Kidney epithelial cell (primary cell): ENCODE measurements around the gene COG4. TPM values are rescaled to one million over a fixed set of nuclear protein-coding genes. Genes with fewer than 3 reads are reported as not detected.
A peak's percentile ranks its signal among the peaks of the same experiment; 100 is the strongest.

Experiments
- DNase-seq: peaks from one replicate; pipeline ENCODE4 v3.0.0-alpha.2; 2010; ENCODE audit warnings: low read depth
- H3K27me3 ChIP-seq: 2 replicates; pipeline ENCODE4 v1.6.0; 2011; ENCODE audit warnings: low read length; ENCODE audit not compliant: control insufficient read depth, insufficient read depth
- H3K36me3 ChIP-seq: 2 replicates; pipeline ENCODE4 v1.5.1; 2011; ENCODE audit warnings: low read length; ENCODE audit not compliant: control insufficient read depth, insufficient read depth
- H3K4me3 ChIP-seq: 2 replicates; pipeline ENCODE4 v1.5.1; 2011; ENCODE audit warnings: low read depth, mild to moderate bottlenecking, control low read depth, low read length
- CTCF ChIP-seq: IDR thresholded peaks from 2 replicates; pipeline ENCODE4 v1.5.1; 2011; ENCODE audit warnings: mild to moderate bottlenecking, moderate library complexity, low read length, control low read depth, inconsistent platforms; ENCODE audit not compliant: insufficient read depth, poor library complexity, severe bottlenecking
- total RNA-seq: library from RNA; depleted of rRNA; stranded (reverse); fragments of >200 nt; gene quantifications from 2 replicates; pipeline ENCODE4 v1.2.3, GENCODE V29; 2015

Gene COG4
- 37.7 and 46.4 TPM in 2 replicates for total RNA-seq

- no peak for TF ChIP-seq CTCF
- Histone ChIP-seq H3K36me3 (no peaks in the 10 kb centered on the region), H3K27me3 (no peaks in the 10 kb centered on the region), H3K4me3 (peak within 1 kb of the TSS; percentile 95)
- no peak for DNase-seq
These were observed at the start of gene COG4 for GRCh38 chr16:70523076-70523742. Gene COG4 (minus strand): TSS chr16:70523554. CDS start chr16:70523543, 11 bp downstream.

GRCh38 chr16:70572926-70573270, 49.5 kb upstream of the COG4 start:
- DNase-seq, result no peak
- no peak for TF ChIP-seq CTCF
- Histone ChIP-seq H3K27me3 (no peaks in the 10 kb centered on the region), H3K36me3 (peaks cover 4% of the 10 kb centered on the region), H3K4me3 (no peak overlapping the region)

GRCh38 chr16:70572050-70572925, 48.9 kb upstream of the COG4 start:
- DNase-seq, result no peak
- no peaks in the 10 kb centered on the region for H3K27me3 ChIP-seq
- peaks cover 4% of the 10 kb centered on the region for H3K36me3 ChIP-seq
- no peak for TF ChIP-seq CTCF
- no peak overlapping the region for H3K4me3 ChIP-seq

- peaks cover 4% of the 10 kb centered on the region for H3K36me3 ChIP-seq
- no peaks in the 10 kb centered on the region for H3K27me3 ChIP-seq
- TF ChIP-seq CTCF, result no peak
- no peak for DNase-seq
- H3K4me3 ChIP-seq, result no peak overlapping the region
These were observed 48.3 kb upstream of the COG4 start for GRCh38 chr16:70571623-70572022.

GRCh38 chr16:70570967-70571570, 47.7 kb upstream of the COG4 start:
- no peak overlapping the region for H3K4me3 ChIP-seq
- H3K36me3 ChIP-seq, result peaks cover 4% of the 10 kb centered on the region
- H3K27me3 ChIP-seq, result no peaks in the 10 kb centered on the region
- no peak for DNase-seq
- no peak for TF ChIP-seq CTCF
